GM21367 (cell line): ENCODE results near the gene DRAXIN.

Source experiments
- ATAC-seq: cut with Tn5 transposase; IDR thresholded peaks from one replicate; pipeline ENCODE4 v1.9.1; 2021; ENCODE audit not compliant: unreplicated experiment

Gene DRAXIN

DNA sequence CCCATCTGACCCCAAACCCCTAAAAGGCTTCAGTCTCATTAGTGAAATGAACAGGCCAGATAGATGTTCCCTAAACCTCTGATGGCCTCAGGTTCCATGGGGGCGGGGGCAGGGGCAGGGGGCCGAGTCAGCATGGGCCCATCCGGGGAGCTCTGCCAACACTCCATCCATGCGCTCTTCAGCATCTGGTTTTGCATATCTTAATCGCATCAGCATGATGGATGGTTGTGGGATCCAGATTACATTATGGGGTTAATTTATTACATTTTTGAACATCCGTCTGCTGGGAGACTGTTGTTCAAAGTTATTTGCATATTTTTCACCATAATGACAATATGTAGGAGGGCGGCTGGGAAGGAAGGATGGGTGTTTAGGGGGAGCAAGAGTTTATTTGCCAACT lies 7.4 kb upstream of the DRAXIN start:
- no peak for ATAC-seq

DNA sequence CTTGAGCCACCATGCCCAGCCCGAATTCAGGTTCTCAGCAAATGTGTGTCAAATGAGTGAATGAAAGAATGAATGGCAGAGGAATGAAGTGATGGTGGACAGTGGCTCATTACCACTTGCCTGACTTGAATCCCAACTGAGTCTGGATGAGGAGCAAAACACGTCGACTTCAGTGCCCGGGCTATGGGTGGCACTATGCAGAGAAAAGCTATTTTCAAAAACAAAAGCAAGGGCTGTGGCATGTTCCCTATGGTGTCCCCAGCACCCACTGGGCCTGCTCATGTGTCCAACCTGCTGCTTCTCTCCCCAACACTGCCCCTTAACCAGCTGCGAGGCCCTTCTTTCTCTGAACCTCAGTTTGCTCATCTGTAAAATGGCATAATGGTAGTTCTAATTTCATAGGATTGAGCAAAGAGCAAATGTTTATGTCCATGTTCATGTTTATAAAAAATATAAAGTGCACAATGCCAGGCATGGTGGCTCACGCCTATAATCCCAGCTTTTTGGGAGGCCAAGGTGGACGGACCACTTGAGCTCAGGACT lies 6.2 kb upstream of the DRAXIN start:
- no peak for ATAC-seq

DNA sequence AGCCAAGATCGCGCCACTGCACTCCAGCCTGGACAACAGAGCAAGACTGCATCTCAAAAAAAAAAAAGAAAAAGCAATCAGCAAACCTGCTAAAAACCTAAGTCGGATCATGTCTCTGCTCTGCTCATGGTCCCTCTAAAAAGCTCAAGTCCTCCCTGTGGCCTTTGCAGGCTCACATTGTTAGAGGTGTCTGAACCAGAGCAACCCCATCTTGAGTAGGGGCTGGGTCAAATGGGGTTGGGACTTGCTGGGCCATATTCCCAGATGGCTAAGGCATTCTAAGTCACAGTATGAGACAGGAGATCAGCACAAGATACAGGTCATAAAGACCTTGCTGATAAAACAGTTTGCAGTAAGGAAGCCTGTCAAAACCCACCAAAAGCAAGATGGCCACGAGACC lies 3.0 kb upstream of the DRAXIN start:
- ATAC-seq = no peak

DNA sequence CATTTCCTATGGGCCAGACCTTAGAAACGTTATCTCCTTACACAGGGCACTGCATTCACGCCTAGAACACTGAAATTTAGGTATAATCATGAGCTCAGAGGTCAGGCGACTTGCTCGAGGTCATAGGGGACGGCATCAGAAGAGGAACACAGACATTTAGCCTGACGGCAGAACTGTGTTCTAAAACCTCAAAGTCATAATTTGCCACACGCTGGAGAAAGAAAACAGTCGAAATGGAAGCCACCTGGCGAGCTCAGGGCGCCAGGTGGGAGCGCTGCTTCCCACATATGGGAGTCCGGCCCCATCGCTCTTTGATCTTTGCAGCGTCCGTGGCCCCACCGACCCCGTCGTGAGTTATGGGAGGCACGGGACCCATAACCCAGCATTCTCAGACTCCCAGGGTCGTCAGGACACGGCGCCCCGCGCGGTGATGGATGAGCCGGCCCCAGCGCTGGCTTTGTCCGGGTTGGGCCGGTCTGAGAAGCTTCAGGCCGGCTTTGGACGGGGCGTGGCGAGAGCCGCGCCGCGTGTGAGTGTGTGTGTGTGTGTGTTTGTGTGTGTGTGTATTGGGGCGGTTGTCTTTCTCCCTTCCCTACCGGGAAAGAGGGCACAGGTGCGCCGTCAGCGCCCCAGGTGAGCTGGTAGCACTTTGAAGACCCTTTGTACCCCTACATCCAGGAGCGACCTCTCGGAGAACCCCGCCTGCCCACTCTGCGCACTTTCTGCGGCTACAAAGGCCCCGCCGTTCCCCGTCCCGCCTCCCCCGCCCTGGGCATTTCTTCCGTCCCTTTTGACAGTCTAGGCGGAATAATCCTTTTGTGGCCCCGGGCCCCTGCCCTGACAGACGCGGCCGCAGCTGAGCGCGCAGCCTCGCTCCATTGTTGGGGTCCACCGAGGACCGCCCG lies 861 bp upstream of the DRAXIN start:
- no peak for ATAC-seq

DNA sequence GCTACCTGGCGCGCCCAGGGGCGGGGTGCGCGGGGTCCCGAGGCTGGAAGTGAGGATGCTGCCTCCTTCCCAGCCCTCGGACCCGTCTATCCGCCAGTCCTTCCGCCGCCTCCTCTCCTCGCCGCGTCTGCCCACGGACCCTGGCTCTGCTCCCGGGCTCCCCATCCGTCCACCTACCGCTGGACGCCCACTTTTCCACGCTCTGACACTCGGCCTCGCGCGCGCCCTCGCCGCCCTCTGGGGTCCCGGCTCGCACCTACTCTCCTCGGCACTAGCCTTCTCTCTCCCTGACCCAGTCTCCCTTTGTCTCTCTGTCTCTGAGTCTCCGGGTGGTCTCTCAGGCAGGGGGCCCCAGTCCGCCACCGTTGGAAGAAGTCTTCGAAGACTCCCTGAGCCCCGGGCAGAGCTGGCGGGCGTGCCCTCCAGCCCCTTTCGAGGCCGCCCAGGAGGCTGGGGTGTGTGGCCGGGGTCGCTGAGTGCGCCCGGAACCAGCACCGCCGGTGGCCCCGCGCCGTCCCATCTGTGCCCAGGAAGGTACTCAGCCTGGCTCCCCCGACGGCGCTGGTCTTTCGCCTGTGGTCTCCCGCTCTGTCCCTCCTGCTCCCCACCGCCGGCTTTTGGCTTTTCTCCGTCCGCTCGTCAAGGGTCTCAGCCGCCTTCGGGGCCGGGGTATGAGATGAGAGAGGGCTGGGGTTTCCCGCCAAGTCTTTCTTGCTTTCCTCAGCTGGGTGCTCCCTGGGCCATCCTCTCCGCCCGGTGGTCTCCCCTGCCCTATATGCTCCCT lies 610 bp downstream of the DRAXIN start:
- ATAC-seq = no peak

DNA sequence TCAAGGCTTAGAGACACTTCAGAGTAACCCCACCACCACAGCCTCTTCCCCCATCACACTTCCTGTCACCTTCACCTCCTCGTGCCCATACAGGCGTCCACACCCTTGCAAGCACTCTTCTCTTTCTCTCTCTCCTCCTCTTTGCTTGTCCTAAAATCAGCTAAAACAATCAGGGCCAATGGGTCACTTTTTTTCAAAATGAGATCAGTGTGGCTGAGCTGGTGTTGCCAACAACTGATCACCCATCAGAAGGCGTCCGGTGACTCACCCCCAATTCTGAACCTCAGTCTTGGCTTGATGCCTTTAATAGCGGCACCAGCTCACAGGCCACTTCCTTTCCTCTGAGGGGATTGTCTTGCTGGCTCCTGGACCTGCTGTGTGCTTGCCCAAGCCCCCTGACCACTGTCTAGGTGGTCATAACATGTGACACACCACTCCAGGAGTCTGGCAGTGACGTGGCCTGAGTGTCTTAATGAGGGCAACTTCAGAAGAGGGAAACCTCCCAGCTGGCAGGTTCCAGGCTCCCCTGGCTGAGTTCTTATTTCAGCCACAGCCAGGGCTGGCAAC lies 1.6 kb downstream of the DRAXIN start:
- no peak for ATAC-seq

DNA sequence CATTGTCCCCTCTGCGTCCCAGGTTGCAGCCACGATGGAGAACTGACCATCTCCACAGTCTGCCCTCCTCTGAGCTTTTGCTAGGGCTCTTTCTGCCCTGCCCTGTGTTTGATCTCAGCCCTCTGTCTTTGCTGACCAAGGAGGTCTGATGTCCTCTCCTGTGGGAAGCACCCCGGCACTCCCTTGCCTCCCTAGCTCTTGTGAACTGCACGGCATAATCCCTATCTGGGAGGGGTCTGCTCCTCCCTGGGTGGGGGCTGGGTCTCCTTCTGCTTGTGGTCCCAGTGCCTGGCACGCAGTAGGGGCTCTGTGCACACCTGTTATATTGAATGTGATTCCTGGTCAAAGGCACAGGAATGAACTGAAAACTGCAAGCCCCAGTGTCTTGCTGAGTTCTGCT lies 2.4 kb downstream of the DRAXIN start:
- ATAC-seq = no peak

DNA sequence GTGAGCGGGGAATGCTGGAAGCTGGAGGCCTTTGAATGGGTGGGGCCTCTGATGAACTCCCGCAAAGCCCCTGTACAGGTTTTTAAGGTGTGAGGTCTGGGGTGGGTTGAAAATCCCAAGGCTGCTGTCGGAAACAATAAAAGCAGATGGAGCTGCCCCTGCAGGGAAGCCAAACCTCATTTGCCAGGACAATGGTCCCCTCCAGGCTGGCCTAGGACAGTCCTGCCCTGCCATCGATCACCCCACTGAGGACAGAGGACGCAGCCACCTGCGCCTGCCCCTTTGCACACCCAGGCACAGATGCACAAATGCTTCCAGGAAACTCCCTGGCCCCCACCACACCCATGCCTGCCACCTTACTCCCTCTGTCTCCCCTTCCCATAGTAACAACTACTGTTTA lies 4.4 kb downstream of the DRAXIN start:
- no peak for ATAC-seq

DNA sequence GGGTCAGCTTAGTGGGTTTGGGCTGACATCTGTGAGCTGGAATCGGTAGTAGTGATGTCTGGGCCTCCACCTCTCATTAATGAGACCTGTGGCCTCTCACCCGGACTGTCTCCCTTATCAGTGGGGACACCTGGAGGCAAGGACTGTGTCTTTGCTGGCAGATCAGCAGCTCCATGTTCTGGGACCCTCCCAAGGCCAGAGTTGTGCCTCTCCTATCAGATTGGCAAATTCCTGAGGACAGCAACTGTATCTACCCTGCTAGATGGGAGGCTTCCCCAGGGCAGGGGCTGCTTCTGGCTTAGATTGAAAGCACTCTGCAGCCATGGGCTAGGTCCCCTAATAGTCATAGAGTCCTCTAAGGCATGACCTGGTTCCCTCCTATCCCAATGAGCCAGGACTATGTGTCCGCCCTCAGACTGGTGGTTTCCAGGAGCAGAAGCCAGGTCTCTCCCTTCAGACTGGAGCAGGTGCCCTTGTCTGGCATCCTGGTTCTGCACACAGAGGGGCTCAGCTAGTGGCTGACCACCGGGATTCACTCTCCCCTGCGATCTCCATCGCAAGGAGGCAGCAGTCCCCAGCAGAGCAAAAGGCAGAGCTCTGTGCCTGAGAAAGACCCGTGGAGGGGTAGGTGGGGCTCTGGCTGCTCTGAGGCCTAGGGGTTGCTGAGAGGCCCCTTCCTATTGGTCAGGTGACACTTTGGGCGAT lies 5.8 kb downstream of the DRAXIN start:
- no peak for ATAC-seq

DNA sequence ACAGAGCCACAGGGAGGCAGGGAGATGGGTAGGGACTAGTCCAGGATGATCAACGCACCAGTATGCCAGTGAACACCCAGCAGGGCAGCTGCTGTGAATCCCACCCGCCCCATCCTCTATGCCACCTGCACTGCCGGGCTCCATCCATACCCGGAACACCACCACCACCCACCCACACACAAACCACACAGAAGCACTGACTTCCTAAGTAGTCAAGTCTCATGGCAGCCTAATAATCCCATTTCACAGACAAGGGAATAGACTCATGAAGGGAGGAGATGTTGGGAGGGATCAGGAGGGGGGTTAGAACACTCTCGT lies 6.3 kb downstream of the DRAXIN start:
- no peak for ATAC-seq

DNA sequence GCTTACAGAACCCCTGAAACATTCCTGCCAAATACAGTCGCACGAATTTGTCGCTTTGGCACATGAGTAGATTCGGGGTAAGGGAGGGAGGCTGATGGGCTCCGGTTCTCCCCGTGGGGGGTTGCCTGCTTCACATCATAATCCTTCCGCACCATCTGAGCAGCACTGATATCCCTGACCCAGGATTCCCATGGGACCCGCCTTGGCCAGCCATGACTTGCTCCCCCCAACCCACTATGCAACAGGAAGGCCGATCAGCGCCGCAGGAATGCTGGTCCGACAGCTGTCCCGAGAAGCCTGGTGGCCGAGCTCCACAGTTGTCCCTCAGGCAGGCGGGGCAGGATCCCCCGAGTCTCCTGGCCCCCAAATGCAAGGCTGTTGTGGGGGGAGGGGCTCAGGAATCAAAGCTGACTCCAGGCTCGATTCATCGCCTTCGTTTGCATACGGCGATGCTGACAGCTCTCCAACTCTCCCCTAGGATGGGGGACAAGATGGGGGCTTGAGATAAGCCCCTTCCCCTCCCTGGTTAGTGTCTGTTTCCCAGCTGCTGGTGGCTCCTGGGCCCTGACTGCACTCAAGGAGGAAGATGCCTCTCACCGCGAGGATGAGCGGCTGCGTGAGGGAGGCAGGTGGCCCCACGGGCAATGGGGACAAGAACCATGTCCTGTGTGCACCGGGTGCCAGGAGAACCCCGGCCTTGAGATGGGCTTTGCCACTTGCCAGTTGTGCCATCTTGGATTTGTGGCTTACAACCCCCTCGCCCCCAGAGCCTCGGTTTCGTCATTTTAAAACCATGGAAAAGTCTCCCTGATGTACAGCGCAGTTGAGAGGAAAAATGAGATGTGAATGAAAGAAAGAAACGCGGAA lies 9.3 kb downstream of the DRAXIN start:
- no peak for ATAC-seq

DNA sequence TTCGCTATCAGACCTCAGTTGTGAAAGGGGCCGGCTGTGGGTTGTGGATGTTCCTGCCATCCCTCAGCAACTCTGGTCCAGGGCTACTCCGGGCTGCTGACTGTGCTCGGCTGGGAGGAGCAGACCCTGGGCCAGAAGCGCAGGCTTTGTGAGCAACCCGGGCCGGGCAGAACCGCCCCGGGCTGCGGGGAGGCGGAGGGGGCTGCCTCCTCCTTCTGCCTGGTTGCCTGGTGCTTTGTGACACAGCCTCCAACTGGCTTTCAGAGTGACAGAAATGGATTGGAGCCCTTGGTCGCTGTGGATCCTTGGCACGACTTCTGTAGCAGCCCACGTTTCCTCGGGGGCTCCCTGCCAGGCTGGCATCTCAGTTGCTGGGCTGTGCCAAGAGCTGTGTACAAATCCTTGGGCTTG lies 10.0 kb downstream of the DRAXIN start:
- no peak for ATAC-seq

DNA sequence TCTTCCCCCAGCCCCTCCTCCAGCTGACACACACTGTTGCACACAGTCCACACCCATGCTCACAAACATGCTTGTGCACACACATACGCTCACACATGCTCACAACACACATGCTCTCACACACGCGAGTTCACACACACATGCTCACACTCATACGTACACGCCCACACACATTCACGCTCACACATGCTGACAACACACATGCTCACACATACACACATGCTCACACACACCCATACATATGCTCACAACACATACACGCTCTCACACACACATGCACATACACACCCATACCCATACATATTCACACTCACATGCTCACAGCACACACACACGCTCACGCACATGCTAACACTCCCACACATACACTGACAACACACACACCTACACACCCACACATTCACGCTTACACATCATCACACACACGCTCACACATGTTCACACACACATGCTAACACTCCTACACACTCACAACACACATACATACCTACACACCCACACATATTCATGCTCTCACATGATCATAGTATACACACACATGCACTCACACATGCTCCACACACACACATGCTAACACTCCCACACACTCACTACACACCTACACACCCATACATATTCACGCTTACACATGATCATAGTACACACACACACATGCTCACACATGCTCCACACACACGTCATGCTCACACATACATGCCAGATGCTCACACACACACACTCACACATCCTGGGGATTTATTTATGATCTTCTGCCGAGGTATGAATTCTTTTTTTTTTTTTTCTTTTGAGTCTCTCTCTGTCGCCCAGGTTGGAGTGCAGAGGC lies 10.7 kb downstream of the DRAXIN start:
- no peak for ATAC-seq

DNA sequence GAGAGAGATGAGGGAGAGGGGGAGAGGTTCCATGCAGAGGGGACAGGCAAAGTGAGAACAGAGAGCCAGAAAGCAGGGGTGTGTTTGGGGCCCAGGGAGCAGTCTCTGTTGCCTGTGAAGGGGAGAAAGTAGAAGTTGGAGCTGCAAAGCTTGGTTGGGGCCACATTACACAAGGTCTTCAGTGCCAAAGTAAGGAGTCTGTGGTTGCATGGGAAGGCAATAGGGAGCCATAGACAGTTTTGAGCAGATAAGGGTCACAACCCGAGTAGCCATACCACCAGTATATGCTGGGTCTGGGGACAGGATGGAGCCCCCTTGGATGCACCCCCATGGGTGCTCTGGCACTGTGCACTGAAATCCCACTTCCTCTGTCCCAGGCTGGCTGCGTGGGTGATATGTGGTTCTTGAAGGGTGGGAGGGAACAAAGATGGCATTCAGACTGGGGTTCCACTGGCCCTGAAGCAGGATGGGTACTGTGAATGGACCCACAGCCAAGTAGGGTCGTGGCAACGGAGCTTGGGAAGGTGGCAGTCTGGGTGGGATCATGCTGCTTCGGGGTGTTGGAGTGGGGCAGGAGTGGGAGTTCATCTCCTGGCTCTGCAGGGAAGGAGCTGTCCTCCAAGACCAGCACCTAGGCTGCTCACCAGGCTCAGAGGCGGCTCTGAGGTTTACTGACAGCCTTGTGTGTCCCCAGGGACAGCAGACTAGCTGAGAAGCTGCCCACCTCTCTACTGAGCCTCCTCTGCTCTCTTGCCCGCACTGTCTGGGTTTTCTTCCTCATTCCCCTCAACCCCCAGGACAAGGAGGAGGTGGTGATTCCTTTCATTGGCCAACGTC lies 12.1 kb downstream of the DRAXIN start:
- no peak for ATAC-seq

DNA sequence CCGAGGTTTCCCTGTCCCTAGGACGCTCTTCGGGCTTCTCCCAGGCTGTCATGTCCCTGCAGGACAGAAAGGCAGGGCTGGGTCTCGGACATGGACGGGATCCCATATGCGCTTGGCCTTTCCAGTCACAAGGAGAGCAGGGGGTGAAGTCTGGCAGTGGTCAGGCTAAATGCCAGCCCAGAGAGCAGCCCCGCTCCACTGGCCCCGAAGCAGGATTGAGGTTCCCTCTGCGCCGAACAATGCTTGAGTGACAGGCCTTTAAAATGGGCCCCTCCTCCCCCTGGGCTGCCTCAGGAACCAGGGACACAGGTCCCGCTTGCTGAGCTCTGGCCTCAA lies 12.7 kb downstream of the DRAXIN start:
- no peak for ATAC-seq

DNA sequence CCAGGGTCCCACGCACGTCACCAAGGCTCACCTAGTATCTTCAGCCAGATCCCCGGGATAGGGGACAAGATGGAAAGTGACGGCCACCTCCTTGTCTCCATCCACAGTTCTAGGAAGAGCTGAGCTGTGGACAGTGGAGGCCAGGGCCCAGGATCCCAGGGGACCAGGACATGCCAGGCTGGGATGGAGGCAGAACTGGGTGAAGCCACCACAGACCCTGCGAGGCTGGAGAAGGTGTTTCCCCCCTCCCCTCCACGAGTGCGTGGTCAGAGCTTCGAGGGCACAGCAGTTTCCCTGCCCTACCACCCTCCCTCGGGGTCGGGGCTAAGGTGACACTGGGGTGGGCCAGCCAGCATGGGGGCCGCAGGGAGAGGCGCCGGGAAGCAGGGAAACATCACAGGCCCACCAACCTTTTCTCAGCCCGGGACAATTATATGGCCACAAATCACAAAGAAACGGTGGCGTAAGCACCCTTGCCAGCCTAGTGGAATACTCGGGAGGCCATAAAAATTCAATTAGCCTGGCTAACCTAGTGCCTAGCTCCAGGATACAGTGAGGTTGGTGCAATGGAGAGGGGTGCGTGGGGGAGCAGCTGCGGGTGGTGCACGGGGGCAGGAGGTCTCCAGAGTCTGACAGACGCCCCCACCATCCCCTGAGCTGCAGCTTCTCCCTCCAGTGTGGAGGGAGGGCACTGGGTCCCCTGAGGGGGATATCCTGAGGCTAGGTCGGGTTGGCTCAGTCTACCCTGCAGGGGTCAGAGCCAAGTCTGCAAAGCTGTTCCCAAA lies 13.4 kb downstream of the DRAXIN start:
- no peak for ATAC-seq

DNA sequence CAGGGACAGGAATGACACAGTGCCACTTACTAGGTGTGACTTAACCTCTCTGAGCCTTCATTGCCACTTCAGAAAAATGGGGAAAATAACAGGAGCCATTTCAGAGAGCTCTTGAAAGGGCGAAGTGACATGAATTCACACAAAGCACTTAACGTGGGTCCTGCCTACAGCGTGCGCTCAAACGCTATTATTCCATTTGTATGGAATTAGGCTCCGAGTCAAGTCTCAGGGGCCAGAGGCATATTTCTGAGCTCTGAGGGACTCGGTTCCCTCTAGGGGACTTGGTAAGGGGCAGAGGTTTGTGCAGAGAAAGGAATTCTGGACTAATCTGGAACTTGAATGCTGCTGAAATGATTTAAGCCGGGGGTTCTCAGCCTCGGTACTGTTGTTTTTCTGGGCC lies 14.1 kb downstream of the DRAXIN start:
- no peak for ATAC-seq

DNA sequence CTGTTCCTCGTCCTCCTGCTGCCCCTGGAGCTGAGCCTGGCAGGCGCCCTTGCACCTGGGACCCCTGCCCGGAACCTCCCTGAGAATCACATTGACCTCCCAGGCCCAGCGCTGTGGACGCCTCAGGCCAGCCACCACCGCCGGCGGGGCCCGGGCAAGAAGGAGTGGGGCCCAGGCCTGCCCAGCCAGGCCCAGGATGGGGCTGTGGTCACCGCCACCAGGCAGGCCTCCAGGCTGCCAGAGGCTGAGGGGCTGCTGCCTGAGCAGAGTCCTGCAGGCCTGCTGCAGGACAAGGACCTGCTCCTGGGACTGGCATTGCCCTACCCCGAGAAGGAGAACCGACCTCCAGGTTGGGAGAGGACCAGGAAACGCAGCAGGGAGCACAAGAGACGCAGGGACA lies 14.8 kb downstream of the DRAXIN start:
- ATAC-seq = no peak
